HG03039 (cell line): ENCODE results near the gene OVOL2.
"Not testable (repeated sequence)": the region's sequence is repeated elsewhere in the genome, so short reads cannot be mapped to it uniquely, and the experiment has no call there.

Experiments
- ATAC-seq: cut with Tn5 transposase; IDR thresholded peaks from one replicate; pipeline ENCODE4 v1.9.1; 2021; ENCODE audit warnings: mild to moderate bottlenecking, moderate library complexity; ENCODE audit not compliant: unreplicated experiment

OVOL2 gene

GRCh38 chr20:18058661-18059467 is 1.1 kb upstream of the OVOL2 start:
- no peak for ATAC-seq

- ATAC-seq, result no peak
Measured at GRCh38 chr20:18057994-18058349, 256 bp upstream of the OVOL2 start.

GRCh38 chr20:18056174-18057100 is 1.3 kb downstream of the OVOL2 start:
- ATAC-seq, result no peak

- ATAC-seq, result no peak
Measured at GRCh38 chr20:18055261-18055660, 2.5 kb downstream of the OVOL2 start.

- no peak for ATAC-seq
Measured at GRCh38 chr20:18052856-18053255, 4.9 kb downstream of the OVOL2 start.

GRCh38 chr20:18050628-18051027 is 7.1 kb downstream of the OVOL2 start:
- ATAC-seq, result no peak

GRCh38 chr20:18048176-18048575 is 9.5 kb downstream of the OVOL2 start:
- ATAC-seq, result no peak

- no peak for ATAC-seq
Measured at GRCh38 chr20:18046535-18046934, 11.2 kb downstream of the OVOL2 start.

- no peak for ATAC-seq
Measured at GRCh38 chr20:18042229-18042628, 15.5 kb downstream of the OVOL2 start.

- ATAC-seq, result no peak
Measured at GRCh38 chr20:18041462-18041861, 16.3 kb downstream of the OVOL2 start.

GRCh38 chr20:18039063-18039462 is 18.7 kb downstream of the OVOL2 start:
- ATAC-seq, result no peak

- no peak for ATAC-seq
Measured at GRCh38 chr20:18034039-18034438, 23.7 kb downstream of the OVOL2 start.

- ATAC-seq, result no peak
Measured at GRCh38 chr20:18032977-18033892, 24.5 kb downstream of the OVOL2 start.

GRCh38 chr20:18031888-18032509 is 25.7 kb downstream of the OVOL2 start:
- no peak for ATAC-seq

- no peak for ATAC-seq
Measured at GRCh38 chr20:18031050-18031449, 26.7 kb downstream of the OVOL2 start.

- no peak for ATAC-seq
Measured at GRCh38 chr20:18030020-18030419, 27.7 kb downstream of the OVOL2 start.

- not testable (repeated sequence) for ATAC-seq
Measured at GRCh38 chr20:18027011-18027410, 30.7 kb downstream of the OVOL2 start.

GRCh38 chr20:18024606-18025127 is 33.0 kb downstream of the OVOL2 start:
- no peak for ATAC-seq

GRCh38 chr20:18020931-18021330 is 36.8 kb downstream of the OVOL2 start:
- ATAC-seq, result no peak

GRCh38 chr20:18019068-18019467 is 38.6 kb downstream of the OVOL2 start:
- no peak for ATAC-seq
